Tibial artery (tissue), 4 donors: ENCODE data around the gene MON1A.

Experiments
- DNase-seq, 2 donors: peaks; one replicate each; pipeline ENCODE4 v3.0.0-alpha.2; 2019
- H3K27ac ChIP-seq, 2 donors: fragments of 200-600 bp; sonication (generic) in 1 of 2; 1 replicate in 1 of 2; 2 replicates in 1 of 2; pipeline ENCODE4 v1.5.1; 2018 to 2019; ENCODE audit warnings: mild to moderate bottlenecking in 1 of 2
- H3K27me3 ChIP-seq, 2 donors: fragments of 200-600 bp; sonication (generic) in 1 of 2; one replicate each; pipeline versions ENCODE4 v1.5.1 to v1.6.0; 2016 to 2019
- H3K36me3 ChIP-seq, 3 donors: fragments of 200-600 bp; sonication (generic) in 2 of 3; one replicate each; pipeline ENCODE4 v1.5.1; 2016 to 2019; ENCODE audit warnings: mild to moderate bottlenecking in 2 of 3
- H3K4me1 ChIP-seq, 4 donors: fragments of 200-600 bp; sonication (generic) in 2 of 4; 1 replicate in 3 of 4; 2 replicates in 1 of 4; pipeline ENCODE4 v1.5.1; 2016 to 2019
- H3K4me3 ChIP-seq, 2 donors: fragments of 200-600 bp; sonication (generic) in 1 of 2; 1 replicate in 1 of 2; 2 replicates in 1 of 2; pipeline ENCODE4 v1.5.1; 2018 to 2019; ENCODE audit warnings: mild to moderate bottlenecking in 2 of 2
- H3K9me3 ChIP-seq, 3 donors: fragments of 200-600 bp; sonication (generic) in 1 of 3; one replicate each; pipeline ENCODE4 v1.5.1; 2016 to 2019
- intact Hi-C: fragments of 100-400 bp; cut with DNase I; formaldehyde crosslinking; loops from one replicate; pipeline ENCODE4 v1.15.0; 2023; ENCODE audit warnings: low total_unique reads
- TF ChIP-seq, protein P1 (sequence below), 2 experiments: fragments of 200-600 bp in 1 of 2; fragments of 450-650 bp in 1 of 2; IDR thresholded peaks; one replicate each; pipeline ENCODE4 v1.5.1; 2017 to 2019; ENCODE audit warnings: antibody characterized with exemption in 2 of 2, mild to moderate bottlenecking in 1 of 2, moderate library complexity in 1 of 2

Gene MON1A

DNA sequence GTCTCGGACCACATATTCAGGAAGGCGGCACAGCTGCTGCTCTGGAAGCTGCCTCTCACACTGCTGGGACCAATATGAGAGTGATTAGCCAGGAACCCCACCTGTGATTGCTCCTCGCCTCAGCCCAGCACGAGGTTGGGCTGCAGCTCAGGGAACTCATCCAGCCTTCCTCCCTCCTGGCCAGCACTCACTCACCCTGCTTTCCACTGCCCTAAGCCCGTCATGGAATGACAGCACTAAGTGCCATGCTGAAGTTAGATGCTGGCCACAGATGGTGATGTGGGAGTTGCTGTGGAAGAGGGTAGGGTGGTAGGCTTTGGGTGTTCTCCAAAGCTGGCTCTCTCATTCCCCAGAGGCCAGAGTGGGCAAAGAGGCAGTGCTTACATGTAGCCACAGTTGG, 33.3 kb downstream of the MON1A start:
- H3K9me3 ChIP-seq = no peaks in the 10 kb centered on the region
- no peak overlapping the region for H3K27ac ChIP-seq
- peaks cover 0 to 12% (median 5%) of the 10 kb centered on the region in 4 donors for H3K4me1 ChIP-seq
- H3K27me3 ChIP-seq = no peaks in the 10 kb centered on the region
- intact Hi-C loops = no loop called here
- TF ChIP-seq, protein P1, sequence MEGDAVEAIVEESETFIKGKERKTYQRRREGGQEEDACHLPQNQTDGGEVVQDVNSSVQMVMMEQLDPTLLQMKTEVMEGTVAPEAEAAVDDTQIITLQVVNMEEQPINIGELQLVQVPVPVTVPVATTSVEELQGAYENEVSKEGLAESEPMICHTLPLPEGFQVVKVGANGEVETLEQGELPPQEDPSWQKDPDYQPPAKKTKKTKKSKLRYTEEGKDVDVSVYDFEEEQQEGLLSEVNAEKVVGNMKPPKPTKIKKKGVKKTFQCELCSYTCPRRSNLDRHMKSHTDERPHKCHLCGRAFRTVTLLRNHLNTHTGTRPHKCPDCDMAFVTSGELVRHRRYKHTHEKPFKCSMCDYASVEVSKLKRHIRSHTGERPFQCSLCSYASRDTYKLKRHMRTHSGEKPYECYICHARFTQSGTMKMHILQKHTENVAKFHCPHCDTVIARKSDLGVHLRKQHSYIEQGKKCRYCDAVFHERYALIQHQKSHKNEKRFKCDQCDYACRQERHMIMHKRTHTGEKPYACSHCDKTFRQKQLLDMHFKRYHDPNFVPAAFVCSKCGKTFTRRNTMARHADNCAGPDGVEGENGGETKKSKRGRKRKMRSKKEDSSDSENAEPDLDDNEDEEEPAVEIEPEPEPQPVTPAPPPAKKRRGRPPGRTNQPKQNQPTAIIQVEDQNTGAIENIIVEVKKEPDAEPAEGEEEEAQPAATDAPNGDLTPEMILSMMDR (IDR thresholded peaks at IDR 0.05) = no peak
- no peak overlapping the region for H3K4me3 ChIP-seq
- no peak for DNase-seq
- peaks cover 0 to 23% (median 0%) of the 10 kb centered on the region in 3 donors for H3K36me3 ChIP-seq

DNA sequence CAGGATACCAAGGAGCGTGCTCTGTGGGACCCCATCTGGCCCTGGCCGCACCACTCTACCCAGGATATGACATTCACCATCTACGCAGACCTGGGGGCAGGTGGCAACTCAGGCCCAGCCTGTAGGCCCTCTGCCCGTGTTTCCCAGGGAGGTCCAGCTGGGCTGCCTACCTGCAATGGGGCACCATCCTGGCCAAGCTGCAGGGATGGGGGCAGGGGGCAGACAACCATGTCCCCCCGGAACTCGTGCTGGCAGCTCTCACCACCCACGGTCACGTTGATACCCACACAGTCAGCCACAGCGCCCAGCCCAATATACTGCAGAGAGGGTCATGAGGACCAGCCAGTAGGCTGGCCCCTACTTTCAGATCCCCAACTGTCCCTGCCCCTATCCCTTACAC, 33.8 kb downstream of the MON1A start:
- no peaks in the 10 kb centered on the region for H3K27me3 ChIP-seq
- intact Hi-C loops = no loop called here
- TF ChIP-seq, protein P1 (IDR thresholded peaks at IDR 0.05) = no peak
- peaks cover 0 to 7% (median 2%) of the 10 kb centered on the region in 4 donors for H3K4me1 ChIP-seq
- DNase-seq = no peak
- no peak overlapping the region for H3K4me3 ChIP-seq
- H3K36me3 ChIP-seq = peaks cover 0 to 23% (median 0%) of the 10 kb centered on the region in 3 donors
- H3K9me3 ChIP-seq = no peaks in the 10 kb centered on the region
- no peak overlapping the region for H3K27ac ChIP-seq

DNA sequence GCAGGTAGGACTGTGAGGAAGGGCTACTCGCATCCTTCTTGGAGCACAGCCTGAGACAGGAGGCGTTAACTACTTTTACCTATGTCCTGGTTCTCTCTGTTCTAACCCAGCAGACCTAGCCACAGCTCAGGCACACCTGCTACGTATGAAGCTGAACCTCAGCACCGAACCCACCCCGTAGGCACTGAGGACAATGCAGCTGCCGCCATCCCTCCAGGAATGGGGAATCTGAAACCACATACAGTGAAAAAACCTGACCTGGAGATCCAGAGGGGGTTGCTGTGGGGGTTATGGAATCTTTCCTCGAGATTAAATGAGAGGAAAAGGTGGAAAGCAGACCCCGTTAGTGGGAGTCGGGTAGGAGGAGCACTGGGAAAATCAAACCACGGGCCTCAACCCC, 40.3 kb downstream of the MON1A start:
- DNase-seq = no peak
- H3K27me3 ChIP-seq = no peaks in the 10 kb centered on the region
- H3K4me3 ChIP-seq = no peak overlapping the region
- TF ChIP-seq, protein P1 (IDR thresholded peaks at IDR 0.05) = no peak
- intact Hi-C loops = no loop called here
- H3K27ac ChIP-seq = no peak overlapping the region
- no peaks in the 10 kb centered on the region for H3K4me1 ChIP-seq
- H3K9me3 ChIP-seq = no peaks in the 10 kb centered on the region
- no peaks in the 10 kb centered on the region for H3K36me3 ChIP-seq

DNA sequence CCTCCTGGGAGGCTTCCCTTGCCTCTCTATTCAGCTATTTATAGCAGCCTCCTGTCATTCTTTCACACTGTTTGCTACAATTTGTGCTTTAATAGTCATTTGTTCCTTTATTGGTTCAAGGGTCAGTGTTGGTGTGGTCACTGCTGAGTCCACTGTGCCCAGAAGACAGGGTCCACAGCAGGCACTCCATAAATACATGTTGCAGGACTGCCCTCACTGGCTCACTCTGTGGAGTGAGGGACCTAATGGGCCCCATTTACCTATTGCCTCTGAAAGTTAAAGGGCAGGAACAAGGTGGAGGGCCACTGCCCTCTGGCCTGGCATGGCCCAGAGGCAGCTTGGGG, 42.7 kb downstream of the MON1A start:
- Histone ChIP-seq H3K4me3 (no peak overlapping the region), H3K9me3 (no peaks in the 10 kb centered on the region), H3K4me1 (no peaks in the 10 kb centered on the region), H3K27me3 (no peaks in the 10 kb centered on the region), H3K27ac (no peak overlapping the region), H3K36me3 (no peaks in the 10 kb centered on the region)
- TF ChIP-seq, protein P1 (IDR thresholded peaks at IDR 0.05) = no peak
- no peak for DNase-seq
- intact Hi-C loops = no loop called here

DNA sequence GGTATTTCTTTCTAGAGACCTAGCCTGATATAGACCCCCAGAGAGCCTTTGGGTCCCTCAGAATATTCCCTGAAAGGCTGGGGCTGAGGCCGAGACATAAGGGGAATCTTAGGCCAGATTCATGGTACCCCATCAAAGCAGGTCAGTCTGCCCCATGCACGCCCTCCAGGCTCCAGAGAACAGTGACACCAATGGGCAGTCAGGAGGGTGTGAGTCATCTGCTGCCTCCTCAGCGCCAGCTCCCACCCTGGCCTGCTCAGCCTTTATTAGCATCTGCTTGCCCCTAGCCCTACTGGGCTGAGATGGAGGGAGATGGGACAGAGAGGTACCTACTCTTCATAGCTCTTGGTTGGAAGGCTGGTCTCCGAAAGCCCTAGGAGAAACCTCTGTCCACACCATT, 45.6 kb downstream of the MON1A start:
- H3K36me3 ChIP-seq = no peaks in the 10 kb centered on the region
- no peaks in the 10 kb centered on the region for H3K4me1 ChIP-seq
- H3K27me3 ChIP-seq = peaks cover 0 to 12% of the 10 kb centered on the region in 2 donors
- no peaks in the 10 kb centered on the region for H3K9me3 ChIP-seq
- H3K4me3 ChIP-seq = no peak overlapping the region
- TF ChIP-seq, protein P1 (IDR thresholded peaks at IDR 0.05) = no peak
- H3K27ac ChIP-seq = no peak overlapping the region
- no peak for DNase-seq
- intact Hi-C loops = no loop called here

DNA sequence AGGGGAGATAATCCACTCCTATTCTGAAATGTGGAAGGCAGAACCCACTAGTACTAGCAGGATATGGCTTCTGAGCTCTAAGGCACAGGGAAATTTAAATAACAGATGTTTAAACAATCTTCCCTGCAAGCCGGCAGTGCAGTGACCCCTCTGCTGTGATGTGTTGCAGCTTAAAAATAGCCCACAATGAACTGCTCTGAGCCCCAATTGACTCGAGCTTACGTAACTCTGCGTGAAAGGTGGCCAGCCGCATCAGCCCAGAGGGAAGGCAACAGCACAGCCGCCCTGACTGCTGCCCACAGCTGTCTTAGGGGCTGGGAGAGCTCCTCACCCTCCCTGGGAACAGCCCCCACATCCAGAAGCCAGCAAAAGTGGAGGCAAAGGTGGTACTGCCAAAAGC, 47.4 kb downstream of the MON1A start:
- intact Hi-C loops = no loop called here
- DNase-seq = no peak
- Histone ChIP-seq H3K4me3 (no peak overlapping the region), H3K27me3 (peaks cover 0 to 12% of the 10 kb centered on the region in 2 donors), H3K27ac (no peak overlapping the region), H3K4me1 (no peaks in the 10 kb centered on the region), H3K9me3 (no peaks in the 10 kb centered on the region), H3K36me3 (no peaks in the 10 kb centered on the region)
- TF ChIP-seq, protein P1 (IDR thresholded peaks at IDR 0.05) = no peak
